Loucy (cell line): Measurements from ENCODE around the gene VWA5A.
A peak's percentile ranks its signal among the peaks of the same experiment; 100 is the strongest.

Experiments
- H2AFZ ChIP-seq: fragments of 200-600 bp; sonication (generic); 2 replicates; pipeline ENCODE4 v1.6.0; 2016; ENCODE audit warnings: antibody characterized with exemption, mild to moderate bottlenecking, low read length, moderate library complexity
- H3F3A ChIP-seq: fragments of 200-600 bp; 2 replicates; pipeline ENCODE4 v1.6.0; 2016; ENCODE audit warnings: antibody characterized with exemption, low read depth, mild to moderate bottlenecking
- H3K27me3 ChIP-seq: fragments of 200-600 bp; sonication (generic); 2 replicates; pipeline ENCODE4 v1.6.1; 2014; ENCODE audit warnings: low read length, mild to moderate bottlenecking; ENCODE audit not compliant: insufficient read depth, poor library complexity, severe bottlenecking
- H3K36me3 ChIP-seq: fragments of 200-600 bp; sonication (generic); 2 replicates; pipeline ENCODE4 v1.6.1; 2016; ENCODE audit warnings: low read length; ENCODE audit not compliant: insufficient read depth
- H3K4me1 ChIP-seq: fragments of 200-600 bp; sonication (generic); 2 replicates; pipeline ENCODE4 v1.5.1; 2014; ENCODE audit warnings: low read length, mild to moderate bottlenecking; ENCODE audit not compliant: insufficient read depth, poor library complexity, severe bottlenecking
- H3K4me2 ChIP-seq: fragments of 200-600 bp; sonication (generic); 2 replicates; pipeline ENCODE4 v1.6.0; 2014; ENCODE audit warnings: antibody characterized with exemption, low read length, low read depth, mild to moderate bottlenecking; ENCODE audit not compliant: poor library complexity, severe bottlenecking
- H3K4me3 ChIP-seq: fragments of 200-600 bp; sonication (generic); 2 replicates; pipeline ENCODE4 v1.5.1; 2014; ENCODE audit warnings: low read length, mild to moderate bottlenecking, mixed read lengths; ENCODE audit not compliant: poor library complexity, severe bottlenecking
- H3K79me2 ChIP-seq: fragments of 200-600 bp; sonication (generic); 2 replicates; pipeline ENCODE4 v1.6.1; 2014; ENCODE audit warnings: low read length; ENCODE audit not compliant: insufficient read depth
- H3K9ac ChIP-seq: fragments of 200-600 bp; sonication (generic); 2 replicates; pipeline ENCODE4 v1.6.0; 2014; ENCODE audit warnings: mild to moderate bottlenecking, low read depth, low read length, moderate library complexity; ENCODE audit not compliant: poor library complexity, severe bottlenecking
- H3K9me2 ChIP-seq: fragments of 200-600 bp; sonication (generic); replicated peaks from 2 replicates; pipeline ENCODE4 v1.6.1; 2016; ENCODE audit warnings: low read depth, low read length, mixed read lengths
- H3K9me3 ChIP-seq: fragments of 200-600 bp; sonication (generic); 2 replicates; pipeline ENCODE4 v1.6.1; 2014; ENCODE audit warnings: mild to moderate bottlenecking, antibody characterized with exemption, low read length, low read depth; ENCODE audit not compliant: insufficient read depth
- H4K20me1 ChIP-seq: fragments of 200-600 bp; sonication (generic); 2 replicates; pipeline ENCODE4 v1.6.0; 2014; ENCODE audit warnings: antibody characterized with exemption, low read length, mild to moderate bottlenecking; ENCODE audit not compliant: insufficient read depth, poor library complexity, severe bottlenecking
- CTCF ChIP-seq: fragments of 200-600 bp; sonication (generic); conservative IDR thresholded peaks from 2 replicates; pipeline ENCODE4 v1.5.1; 2014; ENCODE audit warnings: mild to moderate bottlenecking, antibody characterized with exemption, low read length
- EZH2phosphoT487 ChIP-seq: fragments of 200-600 bp; IDR thresholded peaks from 2 replicates; pipeline ENCODE4 v1.6.1; 2018; ENCODE audit warnings: antibody characterized with exemption, mild to moderate bottlenecking, moderate library complexity, borderline replicate concordance

VWA5A gene

GRCh38 chr11:124143034-124143433 lies 27.8 kb downstream of the VWA5A start:
- H2AFZ ChIP-seq, result no peak overlapping the region
- no peak for TF ChIP-seq CTCF
- TF ChIP-seq EZH2phosphoT487, result no peak
- no peaks in the 10 kb centered on the region for H4K20me1 ChIP-seq

GRCh38 chr11:124147951-124148350 lies 32.7 kb downstream of the VWA5A start:
- no peak for TF ChIP-seq CTCF
- Histone ChIP-seq H3K27me3 (no peaks in the 10 kb centered on the region), H3K4me1 (no peaks in the 10 kb centered on the region), H3F3A (no peaks in the 10 kb centered on the region), H3K79me2 (no peaks in the 10 kb centered on the region), H3K4me2 (no peak overlapping the region), H3K9me2 (no peaks in the 10 kb centered on the region), H2AFZ (no peak overlapping the region), H3K36me3 (no peaks in the 10 kb centered on the region), H4K20me1 (no peaks in the 10 kb centered on the region), H3K9ac (no peak overlapping the region), H3K9me3 (no peaks in the 10 kb centered on the region), H3K4me3 (no peak overlapping the region)

More at GRCh38 chr11:124143034-124143433, 27.8 kb downstream of the VWA5A start:
- H3K4me2 ChIP-seq, result no peak overlapping the region
- H3K9me2 ChIP-seq, result no peaks in the 10 kb centered on the region
- H3K27me3 ChIP-seq, result no peaks in the 10 kb centered on the region
- H3K9ac ChIP-seq, result no peak overlapping the region
- H3K4me1 ChIP-seq, result no peaks in the 10 kb centered on the region
- no peaks in the 10 kb centered on the region for H3K9me3 ChIP-seq
- no peaks in the 10 kb centered on the region for H3F3A ChIP-seq
- H3K36me3 ChIP-seq, result no peaks in the 10 kb centered on the region
- H3K4me3 ChIP-seq, result no peak overlapping the region
- H3K79me2 ChIP-seq, result no peaks in the 10 kb centered on the region

GRCh38 chr11:124150684-124151083 lies 35.4 kb downstream of the VWA5A start:
- H3K79me2 ChIP-seq, result no peaks in the 10 kb centered on the region
- TF ChIP-seq EZH2phosphoT487, result no peak
- H3K4me1 ChIP-seq, result no peaks in the 10 kb centered on the region
- H3K9me3 ChIP-seq, result no peaks in the 10 kb centered on the region
- H3K9me2 ChIP-seq, result no peaks in the 10 kb centered on the region
- H3K27me3 ChIP-seq, result no peaks in the 10 kb centered on the region
- H2AFZ ChIP-seq, result no peak overlapping the region
- H3K4me2 ChIP-seq, result no peak overlapping the region
- no peaks in the 10 kb centered on the region for H3K36me3 ChIP-seq
- H3K4me3 ChIP-seq, result no peak overlapping the region
- no peak overlapping the region for H3K9ac ChIP-seq
- no peaks in the 10 kb centered on the region for H4K20me1 ChIP-seq
- no peaks in the 10 kb centered on the region for H3F3A ChIP-seq

- H3K79me2 ChIP-seq, result no peaks in the 10 kb centered on the region
- H3K9me3 ChIP-seq, result no peaks in the 10 kb centered on the region
- no peaks in the 10 kb centered on the region for H3K27me3 ChIP-seq
- no peak overlapping the region for H3K9ac ChIP-seq
- H3K36me3 ChIP-seq, result no peaks in the 10 kb centered on the region
- no peaks in the 10 kb centered on the region for H3K9me2 ChIP-seq
- no peaks in the 10 kb centered on the region for H4K20me1 ChIP-seq
- H3F3A ChIP-seq, result no peaks in the 10 kb centered on the region
- H2AFZ ChIP-seq, result no peak overlapping the region
- H3K4me3 ChIP-seq, result no peak overlapping the region
- TF ChIP-seq EZH2phosphoT487, result no peak
- TF ChIP-seq CTCF, result peak; percentile 44
- H3K4me1 ChIP-seq, result no peaks in the 10 kb centered on the region
- no peak overlapping the region for H3K4me2 ChIP-seq
Measured at GRCh38 chr11:124152770-124153407, 37.6 kb downstream of the VWA5A start.
